OCI-LY7 (cell line): Measurements from ENCODE around the gene DUOX1.

Experiments
- EZH2phosphoT487 ChIP-seq: fragments of 200-600 bp; sonication (generic); IDR thresholded peaks from 2 replicates; pipeline ENCODE4 v1.6.1; 2018; ENCODE audit warnings: low read depth, borderline replicate concordance, mild to moderate bottlenecking, mixed run types, antibody characterized with exemption, low read length, moderate library complexity, mixed read lengths
- TF ChIP-seq, protein P1 (sequence below): fragments of 200-600 bp; sonication (generic); conservative IDR thresholded peaks from 2 replicates; pipeline ENCODE4 v1.5.1; 2014; ENCODE audit warnings: mild to moderate bottlenecking, antibody characterized with exemption, low read length, moderate library complexity, mixed read lengths

- TF ChIP-seq, protein P1, sequence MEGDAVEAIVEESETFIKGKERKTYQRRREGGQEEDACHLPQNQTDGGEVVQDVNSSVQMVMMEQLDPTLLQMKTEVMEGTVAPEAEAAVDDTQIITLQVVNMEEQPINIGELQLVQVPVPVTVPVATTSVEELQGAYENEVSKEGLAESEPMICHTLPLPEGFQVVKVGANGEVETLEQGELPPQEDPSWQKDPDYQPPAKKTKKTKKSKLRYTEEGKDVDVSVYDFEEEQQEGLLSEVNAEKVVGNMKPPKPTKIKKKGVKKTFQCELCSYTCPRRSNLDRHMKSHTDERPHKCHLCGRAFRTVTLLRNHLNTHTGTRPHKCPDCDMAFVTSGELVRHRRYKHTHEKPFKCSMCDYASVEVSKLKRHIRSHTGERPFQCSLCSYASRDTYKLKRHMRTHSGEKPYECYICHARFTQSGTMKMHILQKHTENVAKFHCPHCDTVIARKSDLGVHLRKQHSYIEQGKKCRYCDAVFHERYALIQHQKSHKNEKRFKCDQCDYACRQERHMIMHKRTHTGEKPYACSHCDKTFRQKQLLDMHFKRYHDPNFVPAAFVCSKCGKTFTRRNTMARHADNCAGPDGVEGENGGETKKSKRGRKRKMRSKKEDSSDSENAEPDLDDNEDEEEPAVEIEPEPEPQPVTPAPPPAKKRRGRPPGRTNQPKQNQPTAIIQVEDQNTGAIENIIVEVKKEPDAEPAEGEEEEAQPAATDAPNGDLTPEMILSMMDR: no peak
- TF ChIP-seq EZH2phosphoT487: no peak
Measured at GRCh38 chr15:45118996-45119395, 10.8 kb upstream of the DUOX1 start.
